ENCODE measurements around the gene FLYWCH1. TPM values are rescaled to one million over a fixed set of nuclear protein-coding genes. Genes with fewer than 3 reads are reported as not detected.

Gene FLYWCH1
- total and polyA plus RNA-seq, 10 of the 15 experiments (the other 5 are each of a cell fraction or from before 2014, with no cell fraction given) = 0.47 to 33.8 (median 11.2) TPM

GRCh38 chr16:2983706-2984136 lies 72.0 kb downstream of the FLYWCH1 start (continued):
- TF ChIP-seq ZBTB11 (CRISPR knock-in tag; IDR thresholded peaks at IDR 0.05) (no peak), IKZF1 (conservative IDR thresholded peaks at IDR 0.05) (peak; percentile 84), BHLHE40 (IDR thresholded peaks at IDR 0.05; ENCODE audit: borderline replicate concordance in 1 of 2, low read depth in 2 of 2, low read length in 1 of 2) (peak; percentile 36 to 48; a peak in 1 of 4 replicates), TBL1XR1 (IDR thresholded peaks at IDR 0.05; ENCODE audit: low read depth, low read length) (no peak), JUND (IDR thresholded peaks at IDR 0.05; ENCODE audit: low read depth, low read length) (no peak), IRF4 (IDR thresholded peaks at IDR 0.05; ENCODE audit: low read depth, low read length) (no peak), RAD21 (IDR thresholded peaks at IDR 0.05; ENCODE audit: insufficient read depth, low read depth, low read length) (peak; percentile 71), NFYB (IDR thresholded peaks at IDR 0.05; ENCODE audit: insufficient read depth, low read depth, low read length) (no peak), STAT1 (conservative IDR thresholded peaks at IDR 0.05) (0 out of 2 replicates have a peak, but pooled peaks have one; percentile 51), EGR1 (IDR thresholded peaks at IDR 0.05; ENCODE audit: borderline replicate concordance in 1 of 2, low read depth in 2 of 2, low read length in 2 of 2) (no peak)
- TF ChIP-seq, protein P1, sequence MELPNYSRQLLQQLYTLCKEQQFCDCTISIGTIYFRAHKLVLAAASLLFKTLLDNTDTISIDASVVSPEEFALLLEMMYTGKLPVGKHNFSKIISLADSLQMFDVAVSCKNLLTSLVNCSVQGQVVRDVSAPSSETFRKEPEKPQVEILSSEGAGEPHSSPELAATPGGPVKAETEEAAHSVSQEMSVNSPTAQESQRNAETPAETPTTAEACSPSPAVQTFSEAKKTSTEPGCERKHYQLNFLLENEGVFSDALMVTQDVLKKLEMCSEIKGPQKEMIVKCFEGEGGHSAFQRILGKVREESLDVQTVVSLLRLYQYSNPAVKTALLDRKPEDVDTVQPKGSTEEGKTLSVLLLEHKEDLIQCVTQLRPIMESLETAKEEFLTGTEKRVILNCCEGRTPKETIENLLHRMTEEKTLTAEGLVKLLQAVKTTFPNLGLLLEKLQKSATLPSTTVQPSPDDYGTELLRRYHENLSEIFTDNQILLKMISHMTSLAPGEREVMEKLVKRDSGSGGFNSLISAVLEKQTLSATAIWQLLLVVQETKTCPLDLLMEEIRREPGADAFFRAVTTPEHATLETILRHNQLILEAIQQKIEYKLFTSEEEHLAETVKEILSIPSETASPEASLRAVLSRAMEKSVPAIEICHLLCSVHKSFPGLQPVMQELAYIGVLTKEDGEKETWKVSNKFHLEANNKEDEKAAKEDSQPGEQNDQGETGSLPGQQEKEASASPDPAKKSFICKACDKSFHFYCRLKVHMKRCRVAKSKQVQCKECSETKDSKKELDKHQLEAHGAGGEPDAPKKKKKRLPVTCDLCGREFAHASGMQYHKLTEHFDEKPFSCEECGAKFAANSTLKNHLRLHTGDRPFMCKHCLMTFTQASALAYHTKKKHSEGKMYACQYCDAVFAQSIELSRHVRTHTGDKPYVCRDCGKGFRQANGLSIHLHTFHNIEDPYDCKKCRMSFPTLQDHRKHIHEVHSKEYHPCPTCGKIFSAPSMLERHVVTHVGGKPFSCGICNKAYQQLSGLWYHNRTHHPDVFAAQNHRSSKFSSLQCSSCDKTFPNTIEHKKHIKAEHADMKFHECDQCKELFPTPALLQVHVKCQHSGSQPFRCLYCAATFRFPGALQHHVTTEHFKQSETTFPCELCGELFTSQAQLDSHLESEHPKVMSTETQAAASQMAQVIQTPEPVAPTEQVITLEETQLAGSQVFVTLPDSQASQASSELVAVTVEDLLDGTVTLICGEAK (IDR thresholded peaks at IDR 0.05; ENCODE audit: borderline replicate concordance) = no peak
- TF ChIP-seq, protein P2, sequence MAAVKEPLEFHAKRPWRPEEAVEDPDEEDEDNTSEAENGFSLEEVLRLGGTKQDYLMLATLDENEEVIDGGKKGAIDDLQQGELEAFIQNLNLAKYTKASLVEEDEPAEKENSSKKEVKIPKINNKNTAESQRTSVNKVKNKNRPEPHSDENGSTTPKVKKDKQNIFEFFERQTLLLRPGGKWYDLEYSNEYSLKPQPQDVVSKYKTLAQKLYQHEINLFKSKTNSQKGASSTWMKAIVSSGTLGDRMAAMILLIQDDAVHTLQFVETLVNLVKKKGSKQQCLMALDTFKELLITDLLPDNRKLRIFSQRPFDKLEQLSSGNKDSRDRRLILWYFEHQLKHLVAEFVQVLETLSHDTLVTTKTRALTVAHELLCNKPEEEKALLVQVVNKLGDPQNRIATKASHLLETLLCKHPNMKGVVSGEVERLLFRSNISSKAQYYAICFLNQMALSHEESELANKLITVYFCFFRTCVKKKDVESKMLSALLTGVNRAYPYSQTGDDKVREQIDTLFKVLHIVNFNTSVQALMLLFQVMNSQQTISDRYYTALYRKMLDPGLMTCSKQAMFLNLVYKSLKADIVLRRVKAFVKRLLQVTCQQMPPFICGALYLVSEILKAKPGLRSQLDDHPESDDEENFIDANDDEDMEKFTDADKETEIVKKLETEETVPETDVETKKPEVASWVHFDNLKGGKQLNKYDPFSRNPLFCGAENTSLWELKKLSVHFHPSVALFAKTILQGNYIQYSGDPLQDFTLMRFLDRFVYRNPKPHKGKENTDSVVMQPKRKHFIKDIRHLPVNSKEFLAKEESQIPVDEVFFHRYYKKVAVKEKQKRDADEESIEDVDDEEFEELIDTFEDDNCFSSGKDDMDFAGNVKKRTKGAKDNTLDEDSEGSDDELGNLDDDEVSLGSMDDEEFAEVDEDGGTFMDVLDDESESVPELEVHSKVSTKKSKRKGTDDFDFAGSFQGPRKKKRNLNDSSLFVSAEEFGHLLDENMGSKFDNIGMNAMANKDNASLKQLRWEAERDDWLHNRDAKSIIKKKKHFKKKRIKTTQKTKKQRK (IDR thresholded peaks at IDR 0.05; ENCODE audit: low read depth, low read length) = no peak
- TF ChIP-seq, protein P3, sequence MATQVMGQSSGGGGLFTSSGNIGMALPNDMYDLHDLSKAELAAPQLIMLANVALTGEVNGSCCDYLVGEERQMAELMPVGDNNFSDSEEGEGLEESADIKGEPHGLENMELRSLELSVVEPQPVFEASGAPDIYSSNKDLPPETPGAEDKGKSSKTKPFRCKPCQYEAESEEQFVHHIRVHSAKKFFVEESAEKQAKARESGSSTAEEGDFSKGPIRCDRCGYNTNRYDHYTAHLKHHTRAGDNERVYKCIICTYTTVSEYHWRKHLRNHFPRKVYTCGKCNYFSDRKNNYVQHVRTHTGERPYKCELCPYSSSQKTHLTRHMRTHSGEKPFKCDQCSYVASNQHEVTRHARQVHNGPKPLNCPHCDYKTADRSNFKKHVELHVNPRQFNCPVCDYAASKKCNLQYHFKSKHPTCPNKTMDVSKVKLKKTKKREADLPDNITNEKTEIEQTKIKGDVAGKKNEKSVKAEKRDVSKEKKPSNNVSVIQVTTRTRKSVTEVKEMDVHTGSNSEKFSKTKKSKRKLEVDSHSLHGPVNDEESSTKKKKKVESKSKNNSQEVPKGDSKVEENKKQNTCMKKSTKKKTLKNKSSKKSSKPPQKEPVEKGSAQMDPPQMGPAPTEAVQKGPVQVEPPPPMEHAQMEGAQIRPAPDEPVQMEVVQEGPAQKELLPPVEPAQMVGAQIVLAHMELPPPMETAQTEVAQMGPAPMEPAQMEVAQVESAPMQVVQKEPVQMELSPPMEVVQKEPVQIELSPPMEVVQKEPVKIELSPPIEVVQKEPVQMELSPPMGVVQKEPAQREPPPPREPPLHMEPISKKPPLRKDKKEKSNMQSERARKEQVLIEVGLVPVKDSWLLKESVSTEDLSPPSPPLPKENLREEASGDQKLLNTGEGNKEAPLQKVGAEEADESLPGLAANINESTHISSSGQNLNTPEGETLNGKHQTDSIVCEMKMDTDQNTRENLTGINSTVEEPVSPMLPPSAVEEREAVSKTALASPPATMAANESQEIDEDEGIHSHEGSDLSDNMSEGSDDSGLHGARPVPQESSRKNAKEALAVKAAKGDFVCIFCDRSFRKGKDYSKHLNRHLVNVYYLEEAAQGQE (IDR thresholded peaks at IDR 0.05; ENCODE audit: low read depth, low read length) = no peak
